Measurements from ENCODE around the gene ZNF91. TPM values are rescaled to one million over a fixed set of nuclear protein-coding genes. Genes with fewer than 3 reads are reported as not detected.
"Not testable (repeated sequence)": the region's sequence is repeated elsewhere in the genome, so short reads cannot be mapped to it uniquely, and the experiment has no call there.

ZNF91 gene
- polyA plus RNA-seq, 4 donors = 45.8 to 72.4 (median 61.6) TPM

DNA sequence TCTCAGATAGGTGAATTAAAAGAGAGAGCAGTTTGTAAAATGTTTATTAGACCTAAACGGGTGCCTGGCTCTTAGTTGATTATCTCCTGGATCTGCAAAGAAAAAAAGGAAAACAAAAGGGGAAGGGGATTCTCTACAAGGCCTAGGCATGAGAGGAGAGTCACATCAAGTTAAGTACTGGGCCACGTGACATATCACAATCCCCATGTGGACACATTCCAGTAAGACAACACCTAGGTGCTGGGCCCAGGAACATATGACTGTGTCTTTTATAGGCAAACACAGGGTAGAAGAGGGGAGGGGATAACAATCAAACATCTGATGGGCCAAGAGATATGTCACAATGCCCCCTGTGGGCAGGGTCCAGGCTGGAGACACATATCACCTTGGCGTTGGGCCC is 4.2 kb upstream of the ZNF91 start:
- no peak for DNase-seq (ENCODE audit: low read depth in 4 of 4, low spot score in 2 of 4)

DNA sequence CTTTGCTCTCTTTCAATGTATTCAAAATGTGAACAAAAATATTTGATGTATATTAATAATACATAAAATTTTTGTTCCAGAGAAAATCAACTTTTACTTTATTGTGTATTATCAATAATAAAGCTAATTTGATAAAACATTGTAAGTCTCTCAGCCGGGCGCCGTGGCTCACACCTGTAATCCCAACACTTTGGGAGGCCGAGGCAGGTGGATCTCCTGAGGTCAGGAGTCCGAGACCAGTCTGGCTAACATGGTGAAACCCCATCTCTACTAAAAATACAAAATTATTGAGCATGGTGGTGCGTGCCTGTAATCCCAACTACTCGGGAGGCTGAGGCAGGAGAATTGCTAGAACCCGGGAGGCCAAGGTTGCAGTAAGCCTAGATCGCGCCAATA is 449 bp upstream of the ZNF91 start:
- DNase-seq (ENCODE audit: low read depth in 4 of 4, low spot score in 2 of 4) = not testable (repeated sequence)

GRCh38 chr19:23394511-23394910 is 760 bp downstream of the ZNF91 start:
- peak in 2 of 4 donors; percentile 20 to 25 for DNase-seq (ENCODE audit: low read depth in 4 of 4, low spot score in 2 of 4)

DNA sequence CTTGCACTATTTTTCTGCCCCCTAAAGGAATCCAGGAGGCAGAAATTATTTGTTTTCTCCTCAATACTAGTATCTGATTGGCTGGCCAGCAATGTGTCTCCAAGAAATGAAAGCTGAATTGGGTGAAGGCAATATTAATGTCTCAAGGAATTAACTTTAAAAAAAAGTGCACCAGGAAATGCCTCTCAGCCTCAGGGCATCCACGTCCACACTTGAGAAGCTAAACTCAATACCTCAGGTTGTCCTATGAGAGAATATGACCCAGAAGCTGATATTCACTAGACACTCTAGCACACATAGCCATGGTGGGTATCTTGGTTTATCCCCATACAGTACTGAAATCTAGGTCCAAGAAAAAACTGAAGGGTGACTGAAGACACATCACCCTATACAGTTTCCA is 2.1 kb downstream of the ZNF91 start:
- DNase-seq (ENCODE audit: low read depth in 4 of 4, low spot score in 2 of 4) = no peak

- no peak for DNase-seq (ENCODE audit: low read depth in 4 of 4, low spot score in 2 of 4)
Measured at GRCh38 chr19:23391236-23391635, 4.0 kb downstream of the ZNF91 start.

DNA sequence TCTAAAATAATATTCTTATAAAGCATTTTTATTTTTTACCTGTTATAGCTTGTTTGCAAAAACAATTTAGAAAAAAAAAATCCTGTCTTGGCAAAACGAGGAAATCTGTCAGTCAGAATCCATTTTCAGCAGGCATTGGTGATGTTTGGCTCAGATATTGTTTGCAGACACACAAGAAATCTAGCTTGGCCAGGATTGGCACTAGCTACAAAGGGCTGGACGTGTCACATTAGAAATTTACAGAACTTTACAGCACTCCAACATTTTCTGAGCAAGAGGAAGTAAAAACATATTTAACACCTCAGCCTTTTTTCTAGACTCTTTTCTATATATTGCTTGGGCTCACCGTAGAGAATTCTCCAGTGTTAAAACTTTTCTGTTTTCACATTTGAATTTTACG is 9.9 kb downstream of the ZNF91 start:
- DNase-seq (ENCODE audit: low read depth in 4 of 4, low spot score in 2 of 4) = no peak

DNA sequence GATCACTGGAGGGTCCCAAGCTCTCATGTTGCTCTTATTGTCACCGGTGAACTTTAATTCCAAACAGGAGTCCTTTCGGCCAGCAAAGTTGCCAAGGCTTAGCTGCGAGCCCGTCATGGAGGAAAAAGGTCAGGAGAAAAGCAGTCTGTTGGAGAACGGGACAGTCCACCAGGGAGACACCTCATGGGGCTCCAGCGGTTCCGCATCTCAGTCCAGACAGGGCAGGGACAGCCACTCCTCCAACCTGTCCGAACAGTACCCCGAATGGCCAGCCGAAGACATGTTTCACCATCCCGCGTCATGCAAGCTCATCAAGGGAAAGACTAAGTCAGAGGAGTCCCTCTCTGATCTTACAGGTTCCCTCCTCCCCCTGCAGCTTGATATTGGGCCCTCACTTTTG is 10.4 kb downstream of the ZNF91 start:
- no peak for DNase-seq (ENCODE audit: low read depth in 4 of 4, low spot score in 2 of 4)

DNA sequence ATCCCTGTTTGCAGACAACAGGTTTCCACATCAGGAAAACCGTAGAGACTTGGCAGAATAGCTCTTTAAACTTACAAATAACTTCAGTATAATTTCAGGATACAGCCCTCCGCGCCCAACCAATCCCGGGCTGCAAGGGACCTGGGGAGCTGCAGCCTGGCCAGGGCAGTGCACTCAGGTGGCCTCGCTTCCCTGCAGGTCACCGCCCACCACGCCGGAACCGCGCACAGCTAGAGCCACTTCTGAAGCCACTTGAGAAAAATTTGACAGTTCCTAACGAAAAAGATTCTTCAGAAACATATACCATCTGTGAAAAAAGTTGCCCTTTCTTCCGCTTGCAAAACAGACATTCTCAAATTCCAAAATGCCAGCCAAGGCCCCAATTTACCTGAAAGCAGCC is 11.1 kb downstream of the ZNF91 start:
- DNase-seq (ENCODE audit: low read depth in 4 of 4, low spot score in 2 of 4) = no peak

GRCh38 chr19:23382955-23383354 is 12.3 kb downstream of the ZNF91 start:
- no peak for DNase-seq (ENCODE audit: low read depth in 4 of 4, low spot score in 2 of 4)

GRCh38 chr19:23381114-23381513 is 14.2 kb downstream of the ZNF91 start:
- DNase-seq (ENCODE audit: low read depth in 4 of 4, low spot score in 2 of 4) = no peak

- not testable (repeated sequence) for DNase-seq (ENCODE audit: low read depth in 4 of 4, low spot score in 2 of 4)
Measured at GRCh38 chr19:23379671-23380070, 15.6 kb downstream of the ZNF91 start.

GRCh38 chr19:23378948-23379347 is 16.3 kb downstream of the ZNF91 start:
- no peak for DNase-seq (ENCODE audit: low read depth in 4 of 4, low spot score in 2 of 4)

- DNase-seq (ENCODE audit: low read depth in 4 of 4, low spot score in 2 of 4) = no peak
Measured at GRCh38 chr19:23377276-23377675, 18.0 kb downstream of the ZNF91 start.

DNA sequence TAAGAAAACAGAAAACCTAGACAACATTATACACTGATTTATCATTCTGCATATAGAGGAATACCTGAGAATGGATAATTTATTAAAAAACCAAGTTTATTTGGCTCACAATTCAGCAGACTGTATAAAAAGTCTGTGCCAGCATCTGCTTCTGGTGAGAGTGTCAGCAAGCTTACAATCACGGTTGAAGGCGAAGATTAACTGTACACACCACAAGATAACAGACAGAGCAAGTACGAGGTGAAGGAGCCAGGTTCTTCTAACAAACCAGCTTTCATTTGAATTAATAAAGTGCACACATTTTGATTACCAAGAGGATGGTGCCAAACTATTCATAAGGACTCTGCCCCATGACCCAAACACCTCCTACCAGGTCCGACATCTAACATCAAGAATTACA is 28.8 kb downstream of the ZNF91 start:
- DNase-seq (ENCODE audit: low read depth in 4 of 4, low spot score in 2 of 4) = no peak

DNA sequence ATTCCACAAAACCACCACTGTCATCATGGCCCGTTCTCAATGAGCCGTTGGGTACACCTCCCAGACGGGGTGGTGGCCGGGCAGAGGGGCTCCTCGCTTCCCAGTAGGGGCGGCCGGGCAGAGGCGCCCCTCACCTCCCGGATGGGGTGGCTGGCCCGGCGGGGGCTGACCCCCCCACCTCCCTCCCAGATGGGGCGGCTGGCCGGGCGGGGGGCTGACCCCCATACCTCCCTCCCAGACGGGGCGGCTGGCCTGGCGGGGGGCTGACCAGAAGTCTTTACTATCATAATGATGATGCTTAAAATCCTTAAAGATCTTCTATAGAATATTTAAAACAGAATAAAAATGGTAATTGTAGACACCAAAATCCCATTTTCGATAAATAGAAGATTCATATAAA is 29.2 kb downstream of the ZNF91 start:
- not testable (repeated sequence) for DNase-seq (ENCODE audit: low read depth in 4 of 4, low spot score in 2 of 4)

- no peak for DNase-seq (ENCODE audit: low read depth in 4 of 4, low spot score in 2 of 4)
Measured at GRCh38 chr19:23365222-23365621, 30.0 kb downstream of the ZNF91 start.

DNA sequence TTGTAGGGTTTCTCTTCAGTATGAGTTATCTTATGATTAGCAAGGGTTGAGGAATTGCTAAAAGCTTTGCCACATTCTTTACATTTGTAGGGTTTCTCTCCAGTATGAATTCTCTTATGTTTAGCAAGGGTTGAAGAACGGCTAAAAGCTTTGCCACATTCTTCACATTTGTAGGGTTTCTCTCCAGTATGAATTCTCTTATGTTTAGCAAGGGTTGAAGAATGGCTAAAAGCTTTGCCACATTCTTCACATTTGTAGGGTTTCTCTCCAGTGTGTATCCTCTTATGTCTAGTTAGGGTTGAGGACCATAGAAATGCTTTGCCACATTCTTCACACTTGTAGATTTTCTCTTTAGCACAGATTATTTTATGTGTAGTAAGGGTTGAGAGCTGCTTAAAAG is 33.4 kb downstream of the ZNF91 start:
- not testable (repeated sequence) for DNase-seq (ENCODE audit: low read depth in 4 of 4, low spot score in 2 of 4)

GRCh38 chr19:23351806-23352205 is 43.5 kb downstream of the ZNF91 start:
- no peak for DNase-seq (ENCODE audit: low read depth in 4 of 4, low spot score in 2 of 4)

DNA sequence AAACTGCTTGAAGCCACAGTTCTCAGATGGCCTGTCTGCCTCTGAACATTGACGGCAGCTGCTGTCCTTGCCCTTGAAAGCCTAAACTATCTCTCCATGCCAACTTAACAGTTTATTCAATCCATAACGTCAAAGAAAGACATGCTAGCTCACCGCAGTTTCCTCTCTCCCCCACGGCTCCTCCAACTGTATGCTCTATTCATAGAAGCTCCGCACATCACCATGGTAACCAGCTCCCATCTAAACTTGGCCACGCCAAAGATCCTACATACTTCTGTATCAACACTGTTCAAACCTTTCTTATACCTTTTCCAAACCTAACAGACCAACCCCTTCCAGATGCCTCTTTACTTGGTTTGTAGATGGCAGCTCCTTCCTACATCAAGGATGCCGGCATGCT is 48.6 kb downstream of the ZNF91 start:
- DNase-seq (ENCODE audit: low read depth in 4 of 4, low spot score in 2 of 4) = no peak

DNA sequence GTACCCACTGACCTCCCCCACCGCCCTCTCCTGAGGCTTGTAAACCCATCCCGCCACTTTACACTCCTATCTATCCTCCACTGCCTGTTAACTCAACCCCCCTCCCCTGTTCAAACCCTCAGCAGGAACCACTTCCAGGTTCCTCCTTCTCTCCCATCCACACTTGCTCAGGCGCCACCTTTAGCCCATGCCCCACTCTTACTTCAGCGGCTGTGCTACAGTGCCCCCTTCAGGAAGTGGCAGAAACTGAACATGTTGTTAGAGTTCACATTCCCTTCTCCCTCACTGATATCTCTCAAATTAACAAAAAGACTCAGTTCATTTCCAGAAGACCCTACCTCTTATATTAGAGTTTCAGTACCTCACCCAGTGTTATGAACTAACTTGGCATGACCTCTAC is 49.4 kb downstream of the ZNF91 start:
- no peak for DNase-seq (ENCODE audit: low read depth in 4 of 4, low spot score in 2 of 4)

DNA sequence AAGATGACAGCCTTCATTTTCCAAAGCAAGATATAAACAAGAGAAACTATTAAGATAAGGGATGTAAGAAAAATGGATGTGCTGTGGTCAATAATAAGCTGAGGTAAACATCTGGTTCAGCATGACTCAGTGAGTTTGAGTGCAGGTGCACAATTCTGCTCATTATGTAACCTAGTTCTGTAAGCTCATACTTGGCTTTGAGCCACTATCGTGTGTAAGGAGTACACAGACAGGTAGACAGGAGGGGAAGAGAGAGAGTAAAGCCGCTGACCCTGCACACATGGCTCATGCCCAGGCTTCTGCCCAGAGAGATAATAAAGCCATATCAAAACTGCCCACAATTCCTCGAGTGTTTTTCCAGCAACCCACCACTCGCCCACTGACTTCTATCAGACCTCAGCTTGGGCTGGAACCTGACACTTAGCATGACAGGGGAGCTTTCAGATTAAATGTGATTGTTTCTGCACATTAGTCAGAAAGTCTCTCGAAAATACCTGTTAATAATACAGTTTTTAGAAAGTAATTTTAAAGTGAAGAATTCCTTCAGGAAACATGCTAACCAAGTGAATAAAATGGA is 51.7 kb downstream of the ZNF91 start:
- DNase-seq (ENCODE audit: low read depth in 4 of 4, low spot score in 2 of 4) = no peak

GRCh38 chr19:23328211-23328610 is 67.1 kb downstream of the ZNF91 start:
- DNase-seq (ENCODE audit: low read depth in 4 of 4, low spot score in 2 of 4) = no peak

DNA sequence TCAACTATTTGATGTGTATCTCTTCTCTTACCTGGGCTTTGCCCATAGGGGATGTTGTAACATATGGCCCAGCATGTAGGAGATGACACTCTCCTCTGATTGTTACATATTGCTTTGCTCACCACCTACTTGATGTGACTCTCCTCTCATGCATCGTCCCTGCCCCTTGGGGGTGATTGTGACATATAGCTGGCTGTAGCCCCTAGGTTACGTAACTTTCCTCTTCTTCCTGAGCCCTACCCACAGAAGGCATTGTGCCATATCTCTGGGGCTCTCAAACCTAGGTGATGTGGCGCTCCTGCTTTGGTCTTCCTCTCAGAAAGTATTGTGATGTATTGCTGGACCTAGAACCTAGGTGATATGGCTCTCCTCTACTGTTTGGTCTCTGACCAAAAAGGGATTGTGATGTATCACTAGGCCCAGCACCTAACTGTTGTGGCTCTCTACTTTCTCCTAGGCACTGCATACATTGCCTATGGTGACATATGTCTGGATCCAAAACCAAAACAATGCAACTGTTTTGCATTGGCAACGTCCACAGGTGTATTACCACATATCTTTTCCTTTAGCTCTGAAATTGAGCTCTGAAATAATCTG is 73.2 kb downstream of the ZNF91 start:
- DNase-seq (ENCODE audit: low read depth in 4 of 4, low spot score in 2 of 4) = no peak

All from left renal cortex interstitium (tissue), 4 donors.